Measurements from ENCODE around the gene LCP1. TPM values are rescaled to one million over a fixed set of nuclear protein-coding genes. Genes with fewer than 3 reads are reported as not detected.
"Not testable (repeated sequence)": the region's sequence is repeated elsewhere in the genome, so short reads cannot be mapped to it uniquely, and the experiment has no call there.

Gene LCP1
- total RNA-seq: 10 to 100 TPM; 17.3 to 34.8 (median 24.7) TPM

DNA sequence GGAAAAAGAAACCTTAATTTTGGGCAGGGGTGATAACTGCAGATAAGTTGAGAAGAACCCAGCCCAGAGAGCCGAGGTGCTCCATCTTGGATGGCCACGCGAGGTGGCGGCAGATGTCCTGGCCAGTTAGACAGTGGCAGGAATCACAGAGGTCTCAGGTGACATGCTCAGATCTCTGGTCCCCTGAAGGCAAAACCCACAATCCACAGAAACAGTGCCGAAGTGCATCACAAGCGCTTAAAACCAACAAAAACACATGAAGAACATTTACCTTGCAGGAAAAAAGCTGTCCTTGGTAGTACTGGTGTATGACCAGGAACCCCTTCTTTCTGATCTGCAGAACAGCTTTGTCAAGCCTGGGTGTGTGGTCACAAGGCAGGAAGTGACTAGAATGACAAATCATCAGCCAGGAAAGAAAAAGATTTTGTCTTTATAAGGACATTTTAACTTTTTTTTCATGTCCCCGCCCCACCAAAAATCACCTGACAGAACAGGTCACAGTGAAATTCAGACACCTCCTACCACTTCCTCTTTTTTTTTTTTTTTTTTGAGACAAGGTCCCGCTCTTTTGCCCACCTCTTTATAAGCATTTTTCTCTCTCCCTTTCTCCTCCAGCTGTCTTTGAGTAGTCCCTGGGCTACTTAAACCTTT, at the start of gene LCP1:
Gene LCP1 (minus strand): TSS at position 338 of the 651 bp plus-strand sequence. CDS start 22,515 bp downstream, outside the sequence.
- H3K9me3 ChIP-seq: no peaks in the 10 kb centered on the region
- peak within 1 kb of the TSS in 1 of 2 donors; percentile 13 for H3K27ac ChIP-seq
- no peaks in the 10 kb centered on the region for H3K36me3 ChIP-seq
- no peaks in the 10 kb centered on the region for H3K4me1 ChIP-seq
- H3K27me3 ChIP-seq: no peaks in the 10 kb centered on the region
- H3K4me3 ChIP-seq: no peak within 1 kb of the TSS
- intact Hi-C loops (cut with DNase I; ENCODE audit: low total_unique reads): no loop called here
- DNase-seq: no peak
- no peak for TF ChIP-seq POLR2A (IDR thresholded peaks at IDR 0.05)
- TF ChIP-seq, protein P1, sequence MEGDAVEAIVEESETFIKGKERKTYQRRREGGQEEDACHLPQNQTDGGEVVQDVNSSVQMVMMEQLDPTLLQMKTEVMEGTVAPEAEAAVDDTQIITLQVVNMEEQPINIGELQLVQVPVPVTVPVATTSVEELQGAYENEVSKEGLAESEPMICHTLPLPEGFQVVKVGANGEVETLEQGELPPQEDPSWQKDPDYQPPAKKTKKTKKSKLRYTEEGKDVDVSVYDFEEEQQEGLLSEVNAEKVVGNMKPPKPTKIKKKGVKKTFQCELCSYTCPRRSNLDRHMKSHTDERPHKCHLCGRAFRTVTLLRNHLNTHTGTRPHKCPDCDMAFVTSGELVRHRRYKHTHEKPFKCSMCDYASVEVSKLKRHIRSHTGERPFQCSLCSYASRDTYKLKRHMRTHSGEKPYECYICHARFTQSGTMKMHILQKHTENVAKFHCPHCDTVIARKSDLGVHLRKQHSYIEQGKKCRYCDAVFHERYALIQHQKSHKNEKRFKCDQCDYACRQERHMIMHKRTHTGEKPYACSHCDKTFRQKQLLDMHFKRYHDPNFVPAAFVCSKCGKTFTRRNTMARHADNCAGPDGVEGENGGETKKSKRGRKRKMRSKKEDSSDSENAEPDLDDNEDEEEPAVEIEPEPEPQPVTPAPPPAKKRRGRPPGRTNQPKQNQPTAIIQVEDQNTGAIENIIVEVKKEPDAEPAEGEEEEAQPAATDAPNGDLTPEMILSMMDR (IDR thresholded peaks at IDR 0.05): no peak

- H3K36me3 ChIP-seq: no peaks in the 10 kb centered on the region
- H3K4me3 ChIP-seq: no peak overlapping the region
- H3K4me1 ChIP-seq: no peaks in the 10 kb centered on the region
- H3K27ac ChIP-seq: no peak overlapping the region
- no peak for TF ChIP-seq POLR2A (IDR thresholded peaks at IDR 0.05)
- TF ChIP-seq, protein P1 (IDR thresholded peaks at IDR 0.05): no peak
- DNase-seq: no peak
- intact Hi-C loops (cut with DNase I; ENCODE audit: low total_unique reads): no loop called here
- H3K27me3 ChIP-seq: no peaks in the 10 kb centered on the region
- H3K9me3 ChIP-seq: no peaks in the 10 kb centered on the region
These were observed 47.3 kb upstream of the LCP1 start for GRCh38 chr13:46229251-46229650.

DNA sequence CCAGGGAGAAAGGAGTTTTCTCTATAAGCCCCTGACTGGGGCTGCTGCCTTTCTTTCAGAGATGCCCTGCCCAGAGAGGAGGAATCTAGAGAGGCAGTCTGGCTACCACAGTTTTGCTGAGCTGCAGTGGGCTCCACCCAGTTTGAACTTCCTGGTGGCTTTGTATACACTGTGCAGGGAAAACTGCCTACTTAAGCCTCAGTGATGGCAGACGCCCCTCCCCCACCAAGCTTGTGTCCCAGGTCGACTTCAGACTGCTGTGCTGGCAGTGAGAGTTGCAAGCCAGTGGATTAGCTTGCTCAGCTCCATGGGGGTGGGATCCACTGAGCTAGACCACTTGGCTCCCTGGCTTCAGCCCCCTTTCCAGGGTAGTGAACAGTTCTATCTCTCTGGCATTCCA, 38.3 kb upstream of the LCP1 start:
- H3K27ac ChIP-seq; intact Hi-C loops (cut with DNase I; ENCODE audit: low total_unique reads); H3K27me3 ChIP-seq; H3K9me3 ChIP-seq; H3K4me1 ChIP-seq; DNase-seq; H3K4me3 ChIP-seq; H3K36me3 ChIP-seq: not testable (repeated sequence)

DNA sequence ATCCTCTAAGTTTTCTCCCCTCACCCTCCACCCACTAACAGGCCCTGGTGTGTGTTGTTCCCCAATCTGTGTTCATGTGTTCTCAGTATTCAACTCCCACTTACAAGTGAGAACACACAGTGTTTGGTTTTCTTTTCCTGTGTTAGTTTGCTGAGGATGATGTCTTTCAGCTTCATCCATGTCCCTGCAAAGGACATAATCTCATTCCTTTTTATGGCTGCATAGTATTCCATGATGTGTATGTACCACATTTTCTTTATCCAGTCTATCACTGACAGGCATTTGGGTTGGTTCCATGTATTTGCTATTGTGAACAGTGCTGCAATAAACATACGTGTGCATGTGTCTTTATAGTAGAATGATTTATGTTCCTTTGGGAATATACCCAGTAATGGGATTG, 32.8 kb upstream of the LCP1 start:
- H3K27ac ChIP-seq; DNase-seq; H3K36me3 ChIP-seq; H3K9me3 ChIP-seq; H3K4me1 ChIP-seq; H3K27me3 ChIP-seq; intact Hi-C loops (cut with DNase I; ENCODE audit: low total_unique reads); H3K4me3 ChIP-seq: not testable (repeated sequence)

GRCh38 chr13:46213242-46213641, 31.3 kb upstream of the LCP1 start:
- no peaks in the 10 kb centered on the region for H3K36me3 ChIP-seq
- H3K9me3 ChIP-seq: no peaks in the 10 kb centered on the region
- intact Hi-C loops (cut with DNase I; ENCODE audit: low total_unique reads): no loop called here
- DNase-seq: no peak
- H3K27me3 ChIP-seq: peaks cover 0 to 4% of the 10 kb centered on the region in 2 donors
- no peak overlapping the region for H3K4me3 ChIP-seq
- TF ChIP-seq, protein P1 (IDR thresholded peaks at IDR 0.05): no peak
- no peak for TF ChIP-seq POLR2A (IDR thresholded peaks at IDR 0.05)
- H3K27ac ChIP-seq: no peak overlapping the region
- no peaks in the 10 kb centered on the region for H3K4me1 ChIP-seq

DNA sequence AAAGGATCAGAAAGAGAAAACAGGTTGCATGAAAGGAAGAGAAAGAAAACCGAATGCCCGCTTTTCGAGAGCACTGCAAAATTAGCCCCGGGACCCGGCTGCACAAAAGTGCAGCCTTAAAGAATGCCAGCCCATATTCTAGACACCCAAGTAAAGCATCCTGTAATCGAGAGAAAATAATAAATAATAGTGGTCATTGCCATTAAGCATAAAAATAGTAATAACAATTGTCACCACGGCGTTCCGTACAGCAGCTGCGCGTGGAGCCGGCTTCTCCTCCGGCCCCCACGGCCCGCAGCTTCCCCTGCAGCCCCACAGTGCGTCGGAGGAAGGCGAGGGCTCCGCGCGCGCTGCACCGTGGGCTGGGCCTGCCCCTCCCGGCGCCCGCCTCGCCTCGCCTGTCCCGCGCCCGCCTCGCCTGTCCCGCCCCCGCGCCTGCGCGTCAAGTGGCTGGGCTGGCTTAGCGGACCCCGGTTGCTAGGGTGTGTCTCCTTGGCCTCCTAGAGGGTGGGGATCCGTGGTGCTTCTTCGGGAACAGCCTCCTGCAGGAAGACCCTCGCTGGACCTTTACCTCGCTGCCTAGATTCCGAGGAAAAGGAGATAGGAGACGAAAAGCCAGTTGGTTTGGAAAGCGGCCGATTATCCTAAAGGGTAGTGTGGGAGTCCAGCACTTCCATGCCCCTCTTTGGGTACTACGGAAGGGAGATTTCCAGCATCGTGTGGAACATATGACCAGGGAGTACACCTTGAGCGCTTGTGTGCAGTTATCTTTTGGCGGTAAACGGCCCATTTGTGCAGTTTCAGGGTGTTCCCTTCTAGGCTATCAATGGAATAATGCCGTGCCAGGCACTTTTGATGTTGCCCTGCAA, 29.7 kb upstream of the LCP1 start, which contains the start of gene LRRC63:
Gene LRRC63 (plus strand): TSS at position 446 of the 869 bp plus-strand sequence. CDS start 1,107 bp downstream, outside the sequence.
- no peaks in the 10 kb centered on the region for H3K4me1 ChIP-seq
- peak; percentile 50 to 55 for DNase-seq
- peak in 1 of 2 donors; percentile 12 for TF ChIP-seq POLR2A (IDR thresholded peaks at IDR 0.05)
- TF ChIP-seq, protein P1 (IDR thresholded peaks at IDR 0.05): no peak
- peaks cover 0 to 4% of the 10 kb centered on the region in 2 donors for H3K27me3 ChIP-seq
- peak within 1 kb of the TSS; percentile 25 to 35 for H3K4me3 ChIP-seq
- no peaks in the 10 kb centered on the region for H3K36me3 ChIP-seq
- H3K9me3 ChIP-seq: no peaks in the 10 kb centered on the region
- H3K27ac ChIP-seq: peak within 1 kb of the TSS in 1 of 2 donors; percentile 27
- intact Hi-C loops (cut with DNase I; ENCODE audit: low total_unique reads): no loop called here

All from uterus (tissue), 4 donors.